Naive B cell (primary cell): ENCODE measurements around the gene TBR1. TPM values are rescaled to one million over a fixed set of nuclear protein-coding genes. Genes with fewer than 3 reads are reported as not detected.

Experiments
- ATAC-seq, 2 donors: fragments of 150-1000 bp; cut with Tn5 transposase; 2 replicates each; pipeline ENCODE4 v1.10.0; 2021; ENCODE audit warnings: low read depth in 2 of 2, mild to moderate bottlenecking in 2 of 2, moderate library complexity in 2 of 2
- DNase-seq: peaks from one replicate; pipeline ENCODE4 v3.0.0; 2022
- H3K27ac Mint-ChIP-seq, 6 donors: one replicate each; pipeline ENCODE4 v1.8.0; 2020 to 2022; ENCODE audit warnings: mild to moderate bottlenecking in 6 of 6, mixed read lengths in 6 of 6, moderate library complexity in 5 of 6, inconsistent platforms in 2 of 6
- H3K27me3 Mint-ChIP-seq, 3 donors: one replicate each; pipeline ENCODE4 v1.8.0; 2021 to 2022; ENCODE audit warnings: mixed read lengths in 3 of 3, mild to moderate bottlenecking in 1 of 3
- H3K36me3 Mint-ChIP-seq, 2 donors: one replicate each; pipeline ENCODE4 v1.8.0; 2020 to 2022; ENCODE audit warnings: mixed read lengths in 2 of 2, inconsistent platforms in 1 of 2, mild to moderate bottlenecking in 1 of 2
- H3K4me1 Mint-ChIP-seq, 3 donors: one replicate each; pipeline ENCODE4 v1.8.0; 2020 to 2022; ENCODE audit warnings: mixed read lengths in 3 of 3, inconsistent platforms in 1 of 3, mild to moderate bottlenecking in 1 of 3, moderate library complexity in 1 of 3
- H3K4me3 Mint-ChIP-seq, 8 donors: one replicate each; pipeline ENCODE4 v1.8.0; 2020 to 2022; ENCODE audit warnings: mild to moderate bottlenecking in 8 of 8, mixed read lengths in 8 of 8, moderate library complexity in 8 of 8, inconsistent platforms in 2 of 8
- H3K9me3 Mint-ChIP-seq, 7 donors: one replicate each; pipeline ENCODE4 v1.8.0; 2020 to 2022; ENCODE audit warnings: mixed read lengths in 7 of 7, mild to moderate bottlenecking in 5 of 7, inconsistent platforms in 2 of 7, moderate library complexity in 1 of 7
- polyA plus RNA-seq, 6 donors: library from polyadenylated mRNA; unstranded; fragments of 300-500 nt; fragmentation: Illumina TruSeq; gene quantifications; one replicate each; pipeline ENCODE4 v1.2.3, GENCODE V29; 2021; ENCODE audit warnings: low read depth in 6 of 6

TBR1 gene
- polyA plus RNA-seq, 6 donors from 2014 or later = not detected

- H3K4me1 Mint-ChIP-seq = peaks cover 5 to 6% (median 6%) of the 10 kb centered on the region in 3 donors
- no peaks in the 10 kb centered on the region for H3K9me3 Mint-ChIP-seq
- no peaks in the 10 kb centered on the region for H3K27me3 Mint-ChIP-seq
- H3K36me3 Mint-ChIP-seq = peaks cover 27 to 32% of the 10 kb centered on the region in 2 donors
- H3K4me3 Mint-ChIP-seq = no peak overlapping the region
- peak overlapping the region in 1 of 6 donors; percentile 34 for H3K27ac Mint-ChIP-seq
- DNase-seq (no peak), ATAC-seq (no peak)
Measured at GRCh38 chr2:161391737-161392506, 24.2 kb upstream of the TBR1 start.

- Mint-ChIP-seq H3K27ac (no peak overlapping the region), H3K4me3 (no peak overlapping the region), H3K9me3 (no peaks in the 10 kb centered on the region), H3K4me1 (no peaks in the 10 kb centered on the region), H3K36me3 (peaks cover 38 to 41% of the 10 kb centered on the region in 2 donors), H3K27me3 (no peaks in the 10 kb centered on the region)
- ATAC-seq (no peak), DNase-seq (no peak)
Measured at GRCh38 chr2:161400076-161400475, 16.0 kb upstream of the TBR1 start.

DNA sequence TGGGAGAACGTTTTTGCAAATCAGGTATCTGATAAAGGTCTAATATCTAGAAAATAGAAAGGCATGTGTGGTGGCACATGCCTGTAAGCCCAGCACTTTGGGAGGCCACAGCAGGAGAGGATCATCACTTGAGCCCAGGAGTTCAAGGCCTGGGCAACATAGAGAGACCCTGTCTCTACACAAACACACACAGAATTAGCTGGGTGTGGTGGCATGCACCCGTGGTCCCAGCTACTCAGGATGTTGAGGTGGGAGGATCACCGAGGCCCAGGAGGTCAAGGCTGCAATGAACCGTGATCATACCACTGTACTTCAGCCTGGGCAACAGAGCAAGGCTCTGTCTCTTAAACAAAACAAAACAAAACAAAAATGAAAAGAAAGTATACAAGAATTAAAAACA is 13.8 kb upstream of the TBR1 start:
- Mint-ChIP-seq H3K36me3 (peaks cover 22 to 26% of the 10 kb centered on the region in 2 donors), H3K4me1 (no peaks in the 10 kb centered on the region), H3K9me3 (no peaks in the 10 kb centered on the region), H3K27ac (no peak overlapping the region), H3K27me3 (no peaks in the 10 kb centered on the region), H3K4me3 (peak overlapping the region in 1 of 8 donors; percentile 7)
- no peak for ATAC-seq
- no peak for DNase-seq

GRCh38 chr2:161406316-161406715 is 9.8 kb upstream of the TBR1 start:
- ATAC-seq = no peak
- Mint-ChIP-seq H3K36me3 (peaks cover 19 to 23% of the 10 kb centered on the region in 2 donors), H3K9me3 (no peaks in the 10 kb centered on the region), H3K27ac (no peak overlapping the region), H3K4me1 (no peaks in the 10 kb centered on the region), H3K27me3 (no peaks in the 10 kb centered on the region), H3K4me3 (no peak overlapping the region)
- no peak for DNase-seq

DNA sequence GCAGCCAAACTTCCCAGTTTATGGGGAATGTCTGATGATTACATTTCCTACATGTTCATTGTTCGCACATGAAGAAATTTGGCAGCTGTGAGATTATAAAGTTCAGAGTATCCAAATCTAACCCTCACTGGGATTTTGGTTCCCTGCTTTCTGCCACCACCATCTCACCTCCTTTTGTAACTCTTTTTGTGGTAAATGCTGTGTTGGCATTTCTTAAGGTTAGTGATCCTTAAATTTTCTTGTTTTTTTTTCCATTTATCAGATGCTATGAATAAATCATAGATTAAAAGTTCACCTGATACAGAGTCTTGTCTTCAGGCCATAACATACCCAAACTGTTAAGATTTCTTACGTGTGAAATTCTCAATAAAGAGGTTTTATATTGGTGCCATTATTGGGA is 8.5 kb upstream of the TBR1 start:
- Mint-ChIP-seq H3K9me3 (no peaks in the 10 kb centered on the region), H3K27ac (peak overlapping the region in 1 of 6 donors; percentile 42), H3K4me1 (no peaks in the 10 kb centered on the region), H3K4me3 (no peak overlapping the region), H3K36me3 (peaks cover 9 to 12% of the 10 kb centered on the region in 2 donors), H3K27me3 (no peaks in the 10 kb centered on the region)
- DNase-seq (no peak), ATAC-seq (no peak)

DNA sequence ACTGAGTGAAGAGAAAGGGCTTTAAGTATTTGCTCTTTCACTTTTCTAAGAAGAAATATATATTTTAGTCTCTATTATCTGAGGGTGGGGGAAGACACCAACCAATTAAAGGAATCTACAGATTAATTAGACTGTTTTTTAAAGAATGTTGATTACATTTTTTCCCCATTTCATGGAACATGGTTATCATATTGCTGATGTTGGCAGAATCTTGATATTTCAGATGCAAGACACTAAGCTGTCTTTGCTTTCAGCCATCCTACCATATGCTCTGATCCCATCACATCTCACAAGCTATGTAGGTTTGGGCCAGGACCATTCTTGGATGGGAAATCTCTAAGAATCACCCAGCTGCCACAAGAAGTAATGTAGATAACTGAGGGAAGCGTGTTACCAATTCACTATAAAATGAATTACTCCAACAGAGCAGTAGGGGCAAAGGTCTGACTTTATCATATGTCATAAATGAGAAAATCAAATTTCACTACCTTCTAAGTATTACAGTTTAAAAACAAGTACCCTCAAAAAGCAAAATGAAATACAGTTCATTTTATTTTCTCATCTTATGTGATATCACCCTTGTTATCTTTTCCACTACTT is 6.7 kb upstream of the TBR1 start:
- DNase-seq (no peak), ATAC-seq (no peak)
- peak overlapping the region in 1 of 6 donors; percentile 28 for H3K27ac Mint-ChIP-seq
- H3K4me3 Mint-ChIP-seq = no peak overlapping the region
- peaks cover 5 to 8% of the 10 kb centered on the region in 2 donors for H3K36me3 Mint-ChIP-seq
- peaks cover 0 to 6% (median 4%) of the 10 kb centered on the region in 3 donors for H3K4me1 Mint-ChIP-seq
- peaks cover 0 to 9% (median 6%) of the 10 kb centered on the region in 3 donors for H3K27me3 Mint-ChIP-seq
- H3K9me3 Mint-ChIP-seq = no peaks in the 10 kb centered on the region

GRCh38 chr2:161412346-161412745 is 3.8 kb upstream of the TBR1 start:
- no peak overlapping the region for H3K27ac Mint-ChIP-seq
- H3K9me3 Mint-ChIP-seq = peaks cover 0 to 2% (median 0%) of the 10 kb centered on the region in 7 donors
- peaks cover 27 to 31% (median 30%) of the 10 kb centered on the region in 3 donors for H3K4me1 Mint-ChIP-seq
- peaks cover 24 to 36% (median 33%) of the 10 kb centered on the region in 3 donors for H3K27me3 Mint-ChIP-seq
- no peak overlapping the region for H3K4me3 Mint-ChIP-seq
- H3K36me3 Mint-ChIP-seq = peaks cover 5 to 8% of the 10 kb centered on the region in 2 donors
- no peak for ATAC-seq
- no peak for DNase-seq

DNA sequence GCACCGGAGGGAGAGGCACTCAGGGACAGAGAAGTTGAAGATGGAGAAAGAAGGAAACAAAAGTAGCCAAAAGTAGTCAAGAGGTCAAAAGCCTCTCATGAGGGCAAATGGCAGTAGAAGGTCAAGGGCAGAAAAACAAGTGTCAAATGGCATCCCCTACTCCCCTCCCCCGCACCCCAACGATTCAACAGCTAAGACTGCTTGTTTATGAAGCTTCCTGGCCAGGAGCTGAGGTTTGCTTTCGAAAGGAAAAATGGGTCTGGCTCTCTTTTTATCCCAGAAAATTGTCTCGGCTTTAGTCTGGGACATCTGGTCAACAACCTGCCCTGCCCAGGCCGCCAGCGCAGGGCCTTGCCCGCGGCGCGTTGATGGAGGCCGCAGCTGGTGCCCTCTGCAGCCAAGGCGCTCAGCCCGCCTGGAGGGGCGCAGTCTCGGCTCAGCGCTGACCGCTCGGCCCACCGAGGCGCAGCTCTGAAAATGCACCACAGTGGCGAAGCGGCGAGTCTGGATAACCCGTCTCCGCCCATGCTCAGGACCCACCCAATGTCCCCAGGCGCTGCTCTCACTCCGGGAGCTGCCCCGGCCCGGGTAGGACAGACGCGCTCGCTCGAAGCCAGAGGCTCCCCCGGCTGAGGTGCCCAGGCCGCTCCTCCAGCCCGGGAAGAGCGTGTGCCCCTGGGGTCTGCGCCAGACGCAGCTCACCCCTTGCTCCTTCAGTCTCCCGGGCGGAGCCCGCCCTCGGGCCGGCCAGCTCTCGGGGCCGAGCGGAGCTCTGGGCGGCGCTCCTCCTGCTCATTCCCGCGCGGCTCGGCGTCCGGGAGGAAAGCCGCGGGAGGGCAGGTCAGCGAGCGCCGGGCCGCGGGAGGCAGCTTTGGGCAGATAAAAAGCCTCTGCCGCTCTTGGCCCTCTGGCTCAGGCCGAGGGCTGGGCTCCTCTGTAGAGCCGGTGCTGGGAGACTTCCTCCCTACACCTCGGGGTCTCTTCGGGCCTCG is 1.8 kb upstream of the TBR1 start:
- ATAC-seq = peak; percentile 54 to 58
- Mint-ChIP-seq H3K27me3 (peaks cover 43 to 56% (median 53%) of the 10 kb centered on the region in 3 donors), H3K27ac (no peak overlapping the region), H3K4me3 (peak overlapping the region; percentile 66 to 94 (median 84)), H3K4me1 (peaks cover 47 to 48% (median 47%) of the 10 kb centered on the region in 3 donors), H3K36me3 (no peaks in the 10 kb centered on the region), H3K9me3 (peaks cover 0 to 2% (median 0%) of the 10 kb centered on the region in 7 donors)
- no peak for DNase-seq

GRCh38 chr2:161415034-161415986 is 787 bp upstream of the TBR1 start:
- H3K27me3 Mint-ChIP-seq = peaks cover 49 to 63% (median 60%) of the 10 kb centered on the region in 3 donors
- ATAC-seq (peak; percentile 27 to 51), DNase-seq (no peak)
- peaks cover 47 to 50% (median 48%) of the 10 kb centered on the region in 3 donors for H3K4me1 Mint-ChIP-seq
- no peaks in the 10 kb centered on the region for H3K36me3 Mint-ChIP-seq
- peaks cover 0 to 2% (median 0%) of the 10 kb centered on the region in 7 donors for H3K9me3 Mint-ChIP-seq
- peak overlapping the region in 1 of 6 donors; percentile 24 for H3K27ac Mint-ChIP-seq
- peak overlapping the region; percentile 53 to 94 (median 84) for H3K4me3 Mint-ChIP-seq

- peak in 1 of 2 donors; percentile 10 for ATAC-seq
- peaks cover 0 to 6% (median 4%) of the 10 kb centered on the region in 7 donors for H3K9me3 Mint-ChIP-seq
- H3K27me3 Mint-ChIP-seq = peaks cover 65 to 79% (median 76%) of the 10 kb centered on the region in 3 donors
- no peaks in the 10 kb centered on the region for H3K36me3 Mint-ChIP-seq
- peak overlapping the region in 3 of 6 donors; percentile 53 to 85 (median 84) for H3K27ac Mint-ChIP-seq
- DNase-seq = no peak
- H3K4me1 Mint-ChIP-seq = peaks cover 47 to 52% (median 48%) of the 10 kb centered on the region in 3 donors
- peak overlapping the region in 7 of 8 donors; percentile 24 to 94 (median 82) for H3K4me3 Mint-ChIP-seq
Measured at GRCh38 chr2:161416708-161417437, 776 bp downstream of the TBR1 start.

- no peak for DNase-seq
- H3K4me1 Mint-ChIP-seq = peaks cover 47 to 53% (median 48%) of the 10 kb centered on the region in 3 donors
- H3K36me3 Mint-ChIP-seq = no peaks in the 10 kb centered on the region
- H3K4me3 Mint-ChIP-seq = peak overlapping the region; percentile 33 to 91 (median 60)
- ATAC-seq = no peak
- peaks cover 73 to 87% (median 84%) of the 10 kb centered on the region in 3 donors for H3K27me3 Mint-ChIP-seq
- H3K9me3 Mint-ChIP-seq = peaks cover 0 to 13% (median 4%) of the 10 kb centered on the region in 7 donors
- H3K27ac Mint-ChIP-seq = peak overlapping the region in 3 of 6 donors; percentile 48 to 61 (median 57)
Measured at GRCh38 chr2:161417438-161418274, 1.6 kb downstream of the TBR1 start.
